ENCODE measurements around the gene DNAL1. TPM values are rescaled to one million over a fixed set of nuclear protein-coding genes. Genes with fewer than 3 reads are reported as not detected.
"Not testable (repeated sequence)": the region's sequence is repeated elsewhere in the genome, so short reads cannot be mapped to it uniquely, and the experiment has no call there.

The DNAL1 gene
- total RNA-seq, 6 donors from 2014 or later, result 4.2 to 29.8 (median 11.5) TPM

- H3K4me3 ChIP-seq, result no peak overlapping the region
- peaks cover 0 to 18% (median 12%) of the 10 kb centered on the region in 4 donors for H3K4me1 ChIP-seq
- no peaks in the 10 kb centered on the region for H3K9me3 ChIP-seq
- H3K27me3 ChIP-seq, result no peaks in the 10 kb centered on the region
- no peak for DNase-seq
- ATAC-seq (ENCODE audit: low FRiP score in 2 of 2), result no peak
- no peaks in the 10 kb centered on the region for H3K36me3 ChIP-seq
- no peak overlapping the region for H3K27ac ChIP-seq
- WGBS, 2 donors, result 89 to 90% methylated on average over 5 of the region's 5 CpGs
- no peak for TF ChIP-seq CTCF (IDR thresholded peaks at IDR 0.05)
- TF ChIP-seq POLR2AphosphoS5 (IDR thresholded peaks at IDR 0.05), result no peak
- no peak for TF ChIP-seq EP300 (IDR thresholded peaks at IDR 0.05)
- TF ChIP-seq POLR2A (IDR thresholded peaks at IDR 0.05), result no peak
These were observed 7.0 kb upstream of the DNAL1 start for GRCh38 chr14:73637830-73638229.

GRCh38 chr14:73640796-73641365 is 3.9 kb upstream of the DNAL1 start:
- no peaks in the 10 kb centered on the region for H3K9me3 ChIP-seq
- peaks cover 11 to 16% (median 12%) of the 10 kb centered on the region in 4 donors for H3K4me1 ChIP-seq
- H3K36me3 ChIP-seq, result no peaks in the 10 kb centered on the region
- no peak for ATAC-seq (ENCODE audit: low FRiP score in 2 of 2)
- 87 to 93% methylated on average over 5 of the region's 5 CpGs for WGBS, 2 donors
- H3K27ac ChIP-seq, result no peak overlapping the region
- TF ChIP-seq EP300 (IDR thresholded peaks at IDR 0.05) (no peak), POLR2A (IDR thresholded peaks at IDR 0.05) (no peak), CTCF (IDR thresholded peaks at IDR 0.05) (no peak), POLR2AphosphoS5 (IDR thresholded peaks at IDR 0.05) (no peak)
- no peak overlapping the region for H3K4me3 ChIP-seq
- DNase-seq, result no peak
- no peaks in the 10 kb centered on the region for H3K27me3 ChIP-seq

- ATAC-seq (ENCODE audit: low FRiP score in 2 of 2) (no peak), DNase-seq (no peak)
- H3K27ac ChIP-seq, result peak overlapping the region; percentile 62 to 90 (median 81)
- no peaks in the 10 kb centered on the region for H3K27me3 ChIP-seq
- WGBS, 2 donors, result 11% methylated on average over 7 of the region's 7 CpGs
- peak overlapping the region; percentile 65 to 92 (median 82) for H3K4me3 ChIP-seq
- H3K36me3 ChIP-seq, result no peaks in the 10 kb centered on the region
- H3K9me3 ChIP-seq, result no peaks in the 10 kb centered on the region
- TF ChIP-seq CTCF (IDR thresholded peaks at IDR 0.05) (no peak), POLR2A (IDR thresholded peaks at IDR 0.05) (no peak), EP300 (IDR thresholded peaks at IDR 0.05) (no peak), POLR2AphosphoS5 (IDR thresholded peaks at IDR 0.05) (no peak)
- peaks cover 11 to 18% (median 13%) of the 10 kb centered on the region in 4 donors for H3K4me1 ChIP-seq
These were observed 443 bp downstream of the DNAL1 start for GRCh38 chr14:73645248-73645610.

GRCh38 chr14:73651005-73651404 is 6.2 kb downstream of the DNAL1 start:
- ATAC-seq (ENCODE audit: low FRiP score in 2 of 2) (no peak), DNase-seq (no peak)
- Histone ChIP-seq H3K4me3 (no peak overlapping the region), H3K36me3 (peaks cover 0 to 8% (median 2%) of the 10 kb centered on the region in 4 donors), H3K27ac (no peak overlapping the region), H3K27me3 (no peaks in the 10 kb centered on the region), H3K4me1 (peaks cover 0 to under 1% (median 0%) of the 10 kb centered on the region in 4 donors), H3K9me3 (no peaks in the 10 kb centered on the region)
- no peak for TF ChIP-seq POLR2AphosphoS5 (IDR thresholded peaks at IDR 0.05)
- TF ChIP-seq POLR2A (IDR thresholded peaks at IDR 0.05), result no peak

- Histone ChIP-seq H3K9me3 (no peaks in the 10 kb centered on the region), H3K4me3 (no peak overlapping the region), H3K27ac (no peak overlapping the region), H3K36me3 (peaks cover 0 to 19% (median 6%) of the 10 kb centered on the region in 4 donors), H3K27me3 (no peaks in the 10 kb centered on the region), H3K4me1 (no peaks in the 10 kb centered on the region)
- ATAC-seq (ENCODE audit: low FRiP score in 2 of 2) (no peak), DNase-seq (no peak)
- WGBS, 2 donors, result 93 to 94% methylated on average over 1 of the region's 1 CpG
- TF ChIP-seq EP300 (IDR thresholded peaks at IDR 0.05), result no peak
These were observed 11.1 kb downstream of the DNAL1 start for GRCh38 chr14:73655851-73656250.

- not testable (repeated sequence) for H3K4me3 ChIP-seq; ATAC-seq (ENCODE audit: low FRiP score in 2 of 2); H3K27me3 ChIP-seq; H3K4me1 ChIP-seq; H3K9me3 ChIP-seq; H3K27ac ChIP-seq; DNase-seq
- H3K36me3 ChIP-seq, result peaks cover 0 to 23% (median 4%) of the 10 kb centered on the region in 4 donors
- WGBS, 2 donors, result 98 to 99% methylated on average over 11 of the region's 11 CpGs
These were observed 14.4 kb downstream of the DNAL1 start for GRCh38 chr14:73659202-73659601.
